SK-N-SH (cell line): ENCODE measurements around the gene CRIP2.

Experiments used
- GABPA ChIP-seq: IDR thresholded peaks from 2 replicates; pipeline ENCODE4 v1.4.0; 2012; ENCODE audit warnings: low read depth, mild to moderate bottlenecking
- GATA2 ChIP-seq: sonication (generic); formaldehyde crosslinking; IDR thresholded peaks from 2 replicates; pipeline ENCODE4 v1.5.0; 2020; ENCODE audit warnings: mild to moderate bottlenecking, missing genetic modification reagents
- IRF3 ChIP-seq: fragments of 150-350 bp; IDR thresholded peaks from 2 replicates; pipeline ENCODE4 v1.6.1; 2016; ENCODE audit warnings: mild to moderate bottlenecking, low read depth, low read length
- SMC3 ChIP-seq: IDR thresholded peaks from 2 replicates; pipeline ENCODE4 v1.6.1; 2012; ENCODE audit warnings: low read depth, low read length, improper control_type of control experiment
- TAF1 ChIP-seq: IDR thresholded peaks from 2 replicates; pipeline ENCODE4 v1.6.1; 2012; ENCODE audit warnings: low read depth, mild to moderate bottlenecking, low read length, moderate library complexity, borderline replicate concordance
- TF ChIP-seq, protein P1 (sequence below): fragments of 200-600 bp; sonication (generic); IDR thresholded peaks from 2 replicates; pipeline ENCODE4 v1.6.1; 2017; ENCODE audit warnings: antibody characterized with exemption, mild to moderate bottlenecking, moderate library complexity

GRCh38 chr14:105507247-105507646 lies 32.6 kb downstream of the CRIP2 start:
- TF ChIP-seq, protein P1, sequence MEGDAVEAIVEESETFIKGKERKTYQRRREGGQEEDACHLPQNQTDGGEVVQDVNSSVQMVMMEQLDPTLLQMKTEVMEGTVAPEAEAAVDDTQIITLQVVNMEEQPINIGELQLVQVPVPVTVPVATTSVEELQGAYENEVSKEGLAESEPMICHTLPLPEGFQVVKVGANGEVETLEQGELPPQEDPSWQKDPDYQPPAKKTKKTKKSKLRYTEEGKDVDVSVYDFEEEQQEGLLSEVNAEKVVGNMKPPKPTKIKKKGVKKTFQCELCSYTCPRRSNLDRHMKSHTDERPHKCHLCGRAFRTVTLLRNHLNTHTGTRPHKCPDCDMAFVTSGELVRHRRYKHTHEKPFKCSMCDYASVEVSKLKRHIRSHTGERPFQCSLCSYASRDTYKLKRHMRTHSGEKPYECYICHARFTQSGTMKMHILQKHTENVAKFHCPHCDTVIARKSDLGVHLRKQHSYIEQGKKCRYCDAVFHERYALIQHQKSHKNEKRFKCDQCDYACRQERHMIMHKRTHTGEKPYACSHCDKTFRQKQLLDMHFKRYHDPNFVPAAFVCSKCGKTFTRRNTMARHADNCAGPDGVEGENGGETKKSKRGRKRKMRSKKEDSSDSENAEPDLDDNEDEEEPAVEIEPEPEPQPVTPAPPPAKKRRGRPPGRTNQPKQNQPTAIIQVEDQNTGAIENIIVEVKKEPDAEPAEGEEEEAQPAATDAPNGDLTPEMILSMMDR, result no peak
- TF ChIP-seq GATA2 (CRISPR knock-in tag) (no peak), GABPA (no peak), SMC3 (no peak), IRF3 (no peak), TAF1 (no peak)
